GM18519 (cell line): ENCODE results near the gene POLR1B.
"Not testable (repeated sequence)": the region's sequence is repeated elsewhere in the genome, so short reads cannot be mapped to it uniquely, and the experiment has no call there.

Experiments
- ATAC-seq: cut with Tn5 transposase; IDR thresholded peaks from one replicate; pipeline ENCODE4 v1.9.1; 2021; ENCODE audit warnings: mild to moderate bottlenecking, moderate library complexity; ENCODE audit not compliant: unreplicated experiment, low FRiP score

The POLR1B gene

DNA sequence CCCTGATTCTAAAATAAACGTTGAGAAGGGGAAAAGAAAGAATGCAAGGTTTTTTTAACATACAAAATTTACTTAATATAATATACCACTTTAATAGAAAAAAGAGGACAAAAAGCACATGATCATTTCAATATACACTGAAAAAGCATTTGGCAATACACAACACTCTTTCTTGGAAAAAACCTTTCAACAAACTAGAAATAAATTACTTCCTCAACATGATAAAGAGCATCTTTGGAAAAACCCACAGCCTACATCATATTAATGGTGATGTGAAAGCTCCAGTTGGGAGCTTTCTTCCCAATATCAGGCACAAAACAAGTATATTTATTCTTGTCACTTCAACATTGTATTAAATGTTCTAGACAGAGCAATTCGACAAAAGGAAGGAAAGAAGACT lies 3.0 kb upstream of the POLR1B start:
- no peak for ATAC-seq

DNA sequence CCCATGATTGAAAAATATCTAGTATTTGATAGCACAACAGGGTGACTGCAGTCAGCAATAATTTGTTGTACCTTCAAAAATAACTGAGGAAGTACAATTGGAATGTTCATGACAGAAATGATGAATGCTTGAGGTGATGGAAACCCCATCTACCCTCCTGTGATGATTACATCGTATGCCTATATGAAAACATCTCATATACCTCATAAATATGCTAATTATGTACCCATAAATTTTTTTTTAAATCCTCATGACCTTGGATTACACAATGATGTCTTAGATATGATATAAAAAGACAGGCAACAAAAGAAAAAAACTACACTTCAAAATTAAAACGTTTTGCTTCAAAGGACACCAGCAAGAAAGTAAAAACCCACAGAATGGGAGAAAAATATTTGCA lies 1.4 kb upstream of the POLR1B start:
- no peak for ATAC-seq

GRCh38 chr2:112541315-112542122 lies 746 bp upstream of the POLR1B start:
- peak; percentile 22 for ATAC-seq

DNA sequence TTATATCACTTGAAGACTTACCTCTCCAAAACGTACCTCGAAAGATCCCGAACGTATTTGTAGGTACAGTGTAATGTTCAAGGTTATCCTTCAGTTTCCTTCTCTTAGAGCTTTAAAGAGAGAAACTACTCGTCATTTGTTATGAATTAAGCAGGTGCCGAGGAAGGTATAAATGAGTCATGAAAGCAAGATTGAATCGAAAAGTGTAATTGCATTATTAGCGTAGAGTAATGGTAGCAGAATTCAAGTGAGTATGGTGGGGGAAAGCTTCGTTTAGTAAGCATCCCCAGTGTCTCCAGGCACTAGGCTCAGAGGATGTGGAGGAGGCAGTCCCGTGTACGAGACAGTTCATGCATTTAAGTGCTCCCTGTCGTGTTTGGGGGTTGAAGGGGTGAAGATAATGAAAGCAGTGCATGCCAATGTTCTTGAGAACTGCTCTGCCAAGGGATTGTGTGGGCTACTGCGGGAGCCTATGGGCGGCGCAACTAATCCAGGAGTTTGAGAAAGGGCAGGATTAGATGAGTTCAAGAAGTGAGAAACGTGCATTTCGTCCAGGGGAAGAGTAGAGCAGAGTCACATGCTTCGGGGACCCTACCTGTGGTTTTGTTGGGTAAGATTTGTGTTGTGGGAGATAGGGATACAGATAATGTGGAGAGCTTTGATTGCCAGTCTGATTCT lies 858 bp downstream of the POLR1B start:
- ATAC-seq: no peak

DNA sequence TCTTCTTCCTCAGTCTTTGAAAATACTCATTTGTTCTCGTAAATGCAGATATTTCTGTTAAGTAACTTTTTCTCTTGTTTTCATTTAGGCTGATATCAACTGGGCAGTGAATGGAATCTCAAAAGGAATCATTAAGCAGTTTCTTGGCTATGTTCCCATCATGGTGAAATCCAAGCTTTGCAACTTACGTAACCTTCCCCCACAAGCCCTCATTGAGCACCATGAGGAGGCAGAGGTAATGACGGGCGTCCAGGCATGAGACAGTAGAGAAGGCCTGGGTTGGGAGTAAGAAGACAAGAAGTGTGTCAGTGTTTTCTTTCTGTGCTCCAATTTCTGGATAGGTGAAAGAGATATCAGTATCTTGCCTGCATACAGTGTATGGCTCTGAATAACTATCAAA lies 5.1 kb downstream of the POLR1B start:
- no peak for ATAC-seq

GRCh38 chr2:112548980-112549379 lies 6.7 kb downstream of the POLR1B start:
- no peak for ATAC-seq

- no peak for ATAC-seq
These were observed 23.8 kb downstream of the POLR1B start for GRCh38 chr2:112566104-112566503.

DNA sequence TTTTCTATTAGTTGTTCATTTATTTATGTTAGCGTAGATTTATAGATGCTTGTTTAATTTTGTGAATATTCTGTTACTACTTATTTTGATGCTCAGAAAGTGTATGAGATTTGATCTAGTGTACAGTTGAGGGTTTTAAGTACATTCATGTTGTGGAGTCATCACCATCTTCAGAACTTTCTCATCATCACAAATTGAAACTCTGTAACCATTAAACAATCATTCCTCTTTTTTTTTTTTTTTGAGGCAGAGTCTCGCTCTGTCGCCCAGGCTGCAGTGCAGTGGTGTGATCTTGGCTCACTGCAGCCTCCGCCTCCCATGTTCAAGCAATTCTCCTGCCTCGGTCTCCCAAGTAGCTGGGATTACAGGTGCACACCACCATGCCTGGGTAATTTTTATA lies 24.2 kb downstream of the POLR1B start:
- not testable (repeated sequence) for ATAC-seq

- ATAC-seq: no peak
These were observed 29.7 kb downstream of the POLR1B start for GRCh38 chr2:112572005-112572404.

- ATAC-seq: no peak
These were observed 35.5 kb downstream of the POLR1B start for GRCh38 chr2:112577756-112578155.

- ATAC-seq: no peak
These were observed 37.0 kb downstream of the POLR1B start for GRCh38 chr2:112579241-112579640.

DNA sequence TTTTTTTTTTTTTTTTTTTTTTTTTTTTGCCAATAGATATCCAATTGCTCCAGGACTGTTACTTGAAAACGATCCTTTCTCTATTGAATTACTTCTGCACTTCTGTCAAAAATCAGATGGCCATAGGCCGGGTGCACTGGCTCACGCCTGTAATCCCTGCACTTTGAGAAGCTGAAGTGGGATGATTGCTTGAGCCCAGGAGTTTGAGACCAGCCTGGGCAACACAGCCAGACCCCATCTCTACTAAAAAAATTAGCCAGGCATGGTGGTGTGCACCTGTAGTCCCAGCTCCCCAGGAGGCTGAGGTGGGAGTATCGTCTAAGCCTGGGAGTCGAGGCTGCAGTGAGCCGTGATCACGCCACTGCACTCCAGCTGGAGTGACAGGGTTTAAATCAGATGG lies 37.8 kb downstream of the POLR1B start:
- no peak for ATAC-seq

DNA sequence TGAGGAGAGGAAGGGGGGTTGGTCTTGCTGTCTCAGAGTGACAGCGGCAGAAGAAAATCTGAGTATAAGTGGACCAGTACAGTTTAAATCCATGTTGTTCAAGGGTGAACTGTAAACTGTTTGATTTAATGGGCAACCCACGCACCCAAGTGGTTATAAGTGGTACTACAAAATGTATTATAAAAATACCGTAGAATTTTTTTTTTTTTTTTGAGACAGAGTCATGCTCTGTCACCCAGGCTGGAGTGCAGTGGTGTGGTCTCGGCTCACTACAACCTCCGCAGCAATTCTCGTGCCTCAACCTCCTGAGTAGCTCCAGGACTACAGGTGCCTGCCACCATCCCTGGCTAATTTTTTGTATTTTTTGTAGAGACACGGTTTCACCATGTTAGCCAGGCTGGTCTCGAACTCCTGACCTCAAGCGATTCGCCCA lies 40.1 kb downstream of the POLR1B start:
- no peak for ATAC-seq

GRCh38 chr2:112583497-112584133 lies 41.4 kb downstream of the POLR1B start:
- ATAC-seq: no peak

- peak; percentile 75 for ATAC-seq
These were observed 42.0 kb downstream of the POLR1B start, which contains the start of gene CHCHD5 for GRCh38 chr2:112584134-112584890. TSS of gene CHCHD5 (plus strand) at chr2:112584609. CDS start at chr2:112584648, 39 bp downstream.

DNA sequence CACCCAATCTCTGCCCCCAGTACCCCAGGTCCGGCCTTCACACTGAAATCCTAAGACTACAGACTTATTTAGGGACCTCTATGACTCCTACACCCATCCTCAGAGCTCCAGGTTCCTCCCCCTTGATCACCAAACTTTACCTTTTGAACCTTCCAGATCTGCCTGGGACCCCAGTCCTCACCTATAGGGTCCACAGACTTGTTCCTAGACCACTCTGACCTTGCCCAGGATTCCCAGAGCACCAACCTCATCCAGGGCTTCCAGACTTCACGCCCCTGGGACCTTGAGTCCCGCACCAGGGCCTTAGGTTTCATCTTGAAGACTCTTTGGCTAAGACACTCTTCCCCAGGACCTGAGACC lies 42.6 kb downstream of the POLR1B start:
- no peak for ATAC-seq

DNA sequence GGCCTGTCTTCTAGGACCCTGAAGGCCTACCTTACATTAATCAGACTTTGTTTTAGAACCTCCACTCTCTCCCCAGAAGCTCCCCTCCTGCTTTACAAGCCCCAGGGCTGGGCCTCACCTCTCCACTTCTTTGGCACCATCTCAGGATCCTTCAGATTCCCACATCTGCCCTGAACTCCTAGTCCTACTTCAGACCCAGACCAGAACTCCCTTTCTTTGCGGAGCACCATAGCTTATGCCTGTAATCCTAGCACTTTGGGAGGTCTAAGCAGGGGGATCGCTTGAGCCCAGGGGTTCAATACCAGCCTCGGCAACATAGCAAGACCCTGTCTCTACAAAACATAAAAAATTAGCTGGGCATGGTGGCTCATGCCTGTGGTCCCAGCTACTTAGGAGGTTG lies 43.1 kb downstream of the POLR1B start:
- no peak for ATAC-seq

GRCh38 chr2:112585873-112586464 lies 43.7 kb downstream of the POLR1B start:
- ATAC-seq: no peak

- ATAC-seq: no peak
These were observed 46.4 kb downstream of the POLR1B start for GRCh38 chr2:112588611-112589045.

- ATAC-seq: no peak
These were observed 49.1 kb downstream of the POLR1B start for GRCh38 chr2:112591413-112591812.
